HG03439 (cell line): ENCODE measurements around the gene DNASE1L2.
"Not testable (repeated sequence)": the region's sequence is repeated elsewhere in the genome, so short reads cannot be mapped to it uniquely, and the experiment has no call there.

ENCODE experiments used
- ATAC-seq: cut with Tn5 transposase; IDR thresholded peaks from one replicate; pipeline ENCODE4 v1.9.1; 2021; ENCODE audit warnings: mild to moderate bottlenecking, moderate library complexity; ENCODE audit not compliant: unreplicated experiment

Gene DNASE1L2

DNA sequence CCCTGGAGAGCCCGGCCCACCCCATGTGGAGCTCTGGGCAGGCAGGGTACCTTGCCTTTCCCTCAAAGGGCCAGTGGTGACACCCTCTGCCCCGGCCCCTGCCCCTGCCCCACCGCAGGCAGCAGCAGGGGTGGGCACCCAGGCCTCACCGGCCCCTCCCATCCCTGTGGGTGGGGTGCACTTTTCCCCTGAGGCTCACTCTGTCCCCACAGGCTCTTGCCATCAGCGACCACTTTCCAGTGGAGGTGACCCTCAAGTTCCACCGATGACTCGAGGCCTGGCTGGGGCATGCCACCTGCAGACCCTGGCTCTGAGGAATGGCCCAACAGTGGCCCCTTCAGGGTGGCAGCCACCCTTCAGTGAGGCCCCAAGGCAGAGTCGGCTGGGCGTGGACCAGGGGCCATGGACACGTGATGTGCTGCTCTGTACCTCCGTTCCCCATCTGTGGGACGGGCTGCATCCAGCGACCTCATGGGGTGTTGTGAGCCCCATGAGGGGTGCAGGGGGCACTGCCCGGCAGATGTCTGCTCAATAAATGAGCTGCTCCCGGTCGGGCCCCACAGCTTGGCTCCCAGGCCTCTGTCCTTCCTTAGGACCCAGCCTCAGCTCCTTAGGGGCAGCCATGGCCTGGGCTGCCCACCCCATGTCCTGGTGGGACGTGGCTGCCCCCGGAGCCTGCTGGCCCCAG, 2.0 kb downstream of the DNASE1L2 start:
- ATAC-seq, result no peak

DNA sequence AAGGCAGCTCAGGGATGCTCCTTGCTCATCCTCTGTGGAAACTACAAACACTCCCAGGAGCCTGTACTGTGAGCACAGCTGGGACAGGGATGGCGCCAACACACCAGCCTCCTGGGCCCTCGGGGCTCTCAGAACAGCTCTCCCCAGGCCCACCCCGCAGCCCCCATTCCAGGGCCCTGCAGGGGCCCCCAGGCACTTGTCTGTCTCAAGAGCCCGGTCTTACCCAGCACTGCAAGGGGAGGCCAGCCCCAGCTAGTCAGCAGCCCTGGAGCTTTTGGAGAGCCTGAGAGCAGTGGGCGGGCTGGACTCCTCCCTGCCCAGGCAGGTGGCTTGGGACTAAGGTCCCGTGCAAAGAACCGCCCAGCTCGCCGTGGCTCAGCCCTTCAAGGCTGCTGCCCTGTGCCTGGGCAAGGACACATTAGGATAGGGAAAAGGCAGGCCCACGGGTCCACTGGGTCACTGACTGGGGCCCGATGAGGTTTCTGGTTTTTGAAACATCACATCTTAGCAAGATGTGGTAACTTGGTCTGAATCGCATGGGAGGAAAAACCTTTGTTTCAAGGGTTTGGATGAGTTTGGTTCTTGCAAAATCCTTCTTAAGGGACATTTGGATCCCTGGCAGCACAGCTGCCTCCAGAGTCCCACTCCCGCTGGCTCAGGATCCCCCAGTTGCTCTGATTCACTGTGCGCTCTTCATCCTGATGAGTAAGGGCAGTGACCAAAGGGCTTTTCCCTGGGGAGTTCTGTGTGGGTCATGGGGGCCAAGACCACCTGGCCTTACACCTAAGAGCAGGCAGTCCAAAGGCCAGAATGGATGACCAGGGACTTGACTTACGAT, 2.8 kb downstream of the DNASE1L2 start:
- ATAC-seq, result no peak

DNA sequence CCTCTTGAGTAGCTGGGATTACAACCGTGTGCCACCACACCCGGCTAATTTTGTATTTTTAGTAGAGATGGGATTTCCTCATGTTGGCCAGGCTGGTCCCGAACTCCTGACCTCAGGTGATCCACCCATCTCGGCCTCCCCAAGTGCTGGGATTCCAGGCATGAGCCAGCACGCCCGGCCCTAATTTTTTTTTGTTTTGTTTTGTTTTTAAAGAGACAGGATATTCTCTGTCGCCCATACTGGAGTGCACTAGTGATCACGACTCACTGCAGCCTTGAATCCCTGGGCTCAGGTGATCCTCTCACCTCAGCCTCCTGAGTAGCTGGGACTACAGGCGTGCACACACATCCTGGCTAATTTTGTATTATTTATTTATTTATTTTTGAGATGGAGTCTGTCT, 4.1 kb downstream of the DNASE1L2 start:
- ATAC-seq, result not testable (repeated sequence)

DNA sequence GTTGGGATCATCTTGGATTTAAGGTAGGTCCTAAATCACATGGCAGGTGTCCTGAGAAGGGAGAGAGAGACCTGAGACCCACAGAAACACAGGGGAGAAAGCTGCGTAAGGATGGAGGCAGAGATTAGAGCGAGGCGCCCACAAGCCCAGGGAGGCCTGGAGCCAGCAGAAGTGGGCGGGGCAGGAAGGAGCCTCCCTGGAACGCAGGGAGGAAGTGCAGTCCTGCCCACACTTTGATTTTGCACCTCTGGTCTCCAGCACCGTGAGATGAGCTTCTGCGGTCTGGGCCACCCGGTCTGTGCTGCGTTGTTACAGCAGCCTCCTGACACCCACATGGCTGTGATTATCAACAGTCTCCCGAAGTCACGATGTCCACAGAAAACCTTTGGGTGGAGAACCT, 6.4 kb downstream of the DNASE1L2 start:
- no peak for ATAC-seq

DNA sequence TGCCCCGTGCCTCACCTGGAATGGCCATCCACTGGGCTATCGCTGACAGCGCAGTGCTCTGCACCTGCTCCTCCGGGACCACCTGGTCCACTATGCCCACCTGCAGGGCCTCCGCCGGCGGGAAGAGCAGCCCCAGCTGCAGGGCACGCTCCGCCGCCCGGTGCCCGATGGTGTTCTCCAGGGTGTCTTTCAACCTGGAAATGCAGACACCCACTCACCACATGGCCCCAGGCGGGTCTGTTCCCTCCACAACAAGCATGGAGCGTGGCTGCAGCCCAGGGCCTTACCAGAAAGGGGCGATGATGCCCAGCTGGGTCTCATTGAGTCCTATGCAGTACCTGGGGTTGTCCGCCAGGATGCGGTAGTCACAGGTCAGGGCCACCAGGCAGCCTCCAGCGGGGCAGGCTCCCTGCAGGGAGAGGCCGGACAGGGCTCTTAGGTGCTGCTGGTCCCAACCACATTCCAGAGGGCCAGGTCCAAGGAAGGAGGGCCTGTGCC, 6.8 kb downstream of the DNASE1L2 start:
- ATAC-seq, result no peak

DNA sequence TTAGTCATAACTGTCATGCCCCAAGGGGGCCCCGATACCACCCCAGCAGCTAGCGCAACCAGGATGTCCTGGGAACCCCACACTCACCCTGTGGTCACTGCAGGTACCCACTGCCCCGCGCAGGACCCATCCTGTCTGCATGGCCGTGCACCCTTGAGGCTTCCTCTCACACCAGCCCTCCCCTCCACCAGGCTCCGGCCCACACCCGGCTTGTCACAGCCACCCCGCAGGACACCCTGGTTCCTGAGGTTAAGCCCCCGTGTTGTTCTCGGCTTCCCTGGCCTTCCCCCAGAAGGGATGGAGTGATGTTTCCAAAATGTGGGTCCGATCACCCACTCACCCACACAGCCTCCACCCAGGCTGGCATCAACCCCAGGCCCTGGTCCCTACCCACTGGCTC, 7.5 kb downstream of the DNASE1L2 start:
- no peak for ATAC-seq

DNA sequence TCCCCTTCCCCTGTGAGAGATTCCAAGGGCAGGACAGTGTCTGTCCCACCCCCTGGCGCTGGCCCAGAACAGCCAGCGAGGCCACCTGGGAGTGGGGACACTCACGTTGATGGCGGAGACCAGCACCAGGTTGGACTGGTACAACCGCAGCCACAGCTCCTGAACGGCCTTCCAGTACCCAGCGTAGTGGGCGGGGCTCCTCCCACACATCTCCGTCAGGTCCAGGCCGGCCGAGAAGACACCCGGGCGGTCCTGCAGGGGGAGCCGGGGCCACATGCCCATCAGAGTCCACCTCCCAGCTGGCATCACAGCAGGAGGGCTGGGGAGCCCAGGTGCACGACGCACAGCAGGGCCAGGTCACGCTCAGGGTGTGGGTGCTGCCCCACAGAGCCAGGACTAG, 8.1 kb downstream of the DNASE1L2 start:
- no peak for ATAC-seq

DNA sequence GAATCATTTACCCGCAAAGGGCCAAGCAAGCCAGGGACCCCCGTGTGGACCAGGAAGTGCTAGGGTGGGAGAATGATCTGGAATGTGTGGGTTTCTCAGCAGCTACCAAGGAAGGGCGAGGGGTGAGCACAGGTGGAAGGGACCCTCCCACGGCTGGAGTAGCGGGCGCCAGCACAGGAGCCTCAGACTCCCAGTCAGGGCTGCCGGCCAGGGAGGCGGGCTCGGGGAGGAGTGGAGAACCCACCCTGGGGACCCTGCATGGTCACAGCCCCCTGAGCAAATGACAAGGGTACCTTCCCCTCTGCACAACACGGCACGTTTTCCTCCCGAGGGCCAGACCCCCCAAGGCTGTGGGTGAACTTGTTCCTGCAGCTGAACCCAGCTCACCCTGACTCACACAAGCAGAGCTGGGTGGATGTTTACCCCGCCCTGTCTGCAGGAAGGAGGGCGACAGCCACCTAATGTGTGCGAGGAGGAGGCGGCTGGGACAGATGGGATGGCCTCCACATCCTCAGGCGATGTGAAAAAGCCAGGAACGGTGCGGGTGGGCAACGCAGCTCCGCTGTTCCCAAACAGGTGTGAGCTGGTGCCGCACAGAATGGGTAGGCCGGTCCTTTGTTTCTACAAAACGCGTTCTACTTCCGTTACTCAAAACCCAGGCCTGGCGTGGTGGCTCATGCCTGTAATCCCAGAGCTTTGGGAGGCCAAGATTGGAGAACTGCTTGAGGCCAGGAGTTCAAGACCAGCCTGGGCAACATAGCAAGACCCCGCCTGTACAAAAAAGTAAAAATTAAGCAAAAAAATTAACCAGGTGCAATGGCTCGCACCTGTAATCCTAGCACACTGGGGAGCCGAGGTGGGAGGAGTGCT, 8.9 kb downstream of the DNASE1L2 start:
- ATAC-seq, result no peak

DNA sequence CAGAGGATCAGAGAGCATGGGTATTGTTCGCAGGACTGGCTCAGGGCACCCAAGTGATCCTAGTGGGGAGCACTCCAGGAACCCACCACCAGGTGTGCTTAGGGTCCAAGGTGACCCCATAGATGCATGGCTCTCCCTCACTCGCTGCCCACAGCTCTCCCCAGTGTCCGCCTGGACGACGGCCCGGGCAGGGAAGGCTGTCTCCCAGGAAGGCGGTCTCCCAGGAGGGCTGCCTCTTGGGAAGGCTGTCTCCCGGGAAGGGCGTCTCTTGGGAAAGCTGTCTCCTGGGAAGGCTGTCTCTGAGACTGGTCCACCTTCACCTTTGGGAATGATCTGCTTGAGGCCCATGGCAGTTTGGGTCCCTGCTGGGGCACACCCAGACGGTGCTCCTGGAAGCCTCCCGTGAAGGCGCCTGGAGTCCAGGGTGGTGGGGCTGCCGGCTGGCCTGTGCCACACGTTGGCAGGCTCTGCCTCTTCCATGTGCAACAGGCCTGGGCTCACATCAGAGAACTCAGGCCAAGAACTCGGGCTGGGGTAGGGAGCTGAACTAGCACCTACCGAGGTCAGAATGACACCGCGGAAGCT, 10.1 kb downstream of the DNASE1L2 start:
- no peak for ATAC-seq

DNA sequence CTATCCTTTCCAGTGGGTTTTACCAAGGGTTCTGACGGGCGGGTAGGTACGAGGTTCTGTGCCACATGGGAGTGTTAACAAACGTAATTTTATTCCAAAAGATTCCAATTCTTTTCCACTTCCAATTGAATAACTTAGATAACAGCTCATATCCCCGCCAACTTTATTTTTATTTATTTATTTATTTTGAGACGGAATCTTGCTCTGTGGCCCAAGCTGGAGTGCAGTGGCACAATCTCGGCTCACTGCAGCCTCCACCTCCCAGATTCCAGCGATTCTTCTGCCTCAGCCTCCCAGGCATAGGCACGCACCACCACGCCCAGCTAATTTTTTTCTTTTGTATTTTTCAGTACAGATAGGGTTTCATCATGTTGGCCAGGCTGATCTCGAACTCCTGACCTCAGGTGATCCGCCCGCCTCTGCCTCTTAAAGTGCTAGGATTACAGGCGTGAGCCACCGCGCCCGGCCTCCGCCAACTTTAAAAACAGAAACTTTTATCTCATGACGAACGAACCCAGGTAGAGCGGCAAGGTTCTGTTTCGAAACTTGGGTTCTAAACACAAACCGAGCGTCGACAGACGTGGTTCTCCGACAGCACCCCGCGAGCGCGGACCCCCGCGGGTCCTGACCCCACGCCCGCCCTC, 14.5 kb downstream of the DNASE1L2 start:
- ATAC-seq, result no peak

DNA sequence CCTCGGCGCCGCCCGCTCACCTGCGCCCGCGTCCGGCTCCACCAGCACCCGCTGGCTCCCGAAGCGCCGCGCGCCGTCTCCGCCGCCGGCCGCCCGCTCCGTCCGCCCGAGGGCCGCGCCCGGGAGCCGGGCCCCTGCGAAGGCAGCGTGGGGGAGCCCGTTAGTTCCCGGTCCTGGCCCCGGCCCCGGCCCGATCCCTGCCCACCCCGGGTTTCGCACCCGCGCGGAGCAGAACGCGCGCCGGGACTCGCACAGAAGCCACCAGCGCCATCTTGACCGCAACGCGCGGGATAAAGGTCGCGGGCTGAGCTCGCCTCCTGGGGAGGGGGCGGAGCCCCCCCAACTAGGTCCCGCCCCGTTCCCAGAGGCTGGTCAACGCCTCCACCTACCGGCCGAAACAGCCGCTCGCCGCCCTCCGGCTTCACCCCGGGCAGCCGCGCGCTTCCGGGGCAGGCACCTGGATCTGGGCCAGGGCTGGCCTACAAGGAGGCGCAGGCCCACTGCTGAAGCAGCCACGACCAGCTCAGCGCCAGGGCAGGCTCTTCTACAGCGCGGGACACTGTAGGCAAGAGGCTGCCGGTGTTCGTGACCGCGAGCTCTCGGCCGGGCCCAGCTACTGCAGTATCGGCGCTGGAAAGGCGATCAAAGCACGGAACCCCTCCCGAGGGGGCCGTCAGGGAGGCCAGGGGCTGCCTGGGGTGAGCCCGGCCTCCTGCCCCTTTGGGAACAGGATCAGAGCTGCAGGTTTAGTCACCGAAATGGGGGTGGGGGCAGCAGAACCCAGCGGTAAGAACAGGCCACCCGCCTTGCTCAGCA, 15.3 kb downstream of the DNASE1L2 start, which contains the start of gene ECI1:
Gene ECI1 (minus strand): TSS at position 292 of the 816 bp plus-strand sequence. CDS start 21 bp downstream, at position 271.
- ATAC-seq, result peak; percentile 81

DNA sequence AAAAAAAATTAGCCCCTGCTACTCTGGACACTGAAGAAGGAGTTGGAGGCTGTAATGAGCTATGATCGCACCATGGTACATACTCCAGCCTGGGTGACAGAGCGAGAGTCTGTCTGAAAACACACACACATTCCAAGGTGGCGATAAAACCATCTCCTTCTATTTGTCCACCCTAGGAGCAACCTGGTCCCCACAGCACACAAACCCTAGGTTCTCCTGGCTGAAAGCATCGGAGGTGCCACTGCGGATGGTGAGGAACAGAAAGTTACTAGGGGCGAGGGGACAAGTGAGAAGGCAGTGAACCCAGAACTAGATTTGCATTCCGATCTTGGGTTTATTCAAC, 16.5 kb downstream of the DNASE1L2 start:
- ATAC-seq, result no peak

DNA sequence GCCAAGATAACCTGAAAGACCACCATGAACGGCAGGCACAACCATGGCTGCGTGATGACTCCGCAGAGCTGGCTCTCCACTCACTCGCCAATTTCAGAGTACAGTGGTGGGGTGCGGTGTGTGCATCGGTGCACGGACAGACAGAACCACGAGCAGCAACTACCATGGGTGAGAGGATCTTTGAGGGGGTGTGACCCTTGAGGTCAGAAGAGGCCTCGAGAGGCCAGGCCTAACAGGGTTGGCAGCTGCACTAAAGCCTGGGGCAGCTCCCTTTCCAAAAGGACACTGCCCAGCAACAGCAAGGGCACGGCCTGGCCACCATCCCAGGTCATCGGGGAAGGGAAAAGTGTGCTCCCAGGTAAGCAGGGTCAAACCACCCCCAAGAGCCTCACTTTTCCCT, 17.0 kb downstream of the DNASE1L2 start:
- no peak for ATAC-seq

DNA sequence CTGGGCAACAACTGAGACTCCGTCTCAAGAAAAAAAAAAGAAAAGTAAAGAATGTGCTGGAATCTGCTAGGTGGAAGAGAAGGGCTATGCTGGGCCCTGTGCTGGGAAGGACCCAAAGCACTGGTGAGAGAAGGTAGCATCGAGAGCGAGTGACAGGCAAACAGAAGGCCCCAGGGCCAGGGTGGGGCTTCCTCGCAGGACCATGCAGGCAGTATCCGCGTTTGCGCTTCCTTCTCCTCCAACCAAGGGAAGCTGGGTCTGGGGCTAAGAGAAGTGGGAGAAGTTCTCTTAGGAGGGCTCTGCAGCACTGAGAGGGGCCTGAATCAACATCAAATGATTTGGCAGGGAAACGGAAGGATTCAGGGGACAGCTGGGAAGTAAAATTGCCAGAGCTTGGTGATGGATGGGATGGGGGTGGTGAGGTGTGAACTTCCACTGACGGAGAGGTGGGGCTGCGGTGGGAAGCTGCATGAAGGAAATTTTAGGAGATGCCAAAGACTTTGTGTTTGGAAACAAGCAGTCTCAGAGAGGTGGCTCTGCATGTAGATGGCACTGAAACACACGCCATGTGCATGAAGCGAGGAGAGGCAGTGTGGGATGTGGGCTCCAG, 20.4 kb downstream of the DNASE1L2 start:
- ATAC-seq, result no peak

DNA sequence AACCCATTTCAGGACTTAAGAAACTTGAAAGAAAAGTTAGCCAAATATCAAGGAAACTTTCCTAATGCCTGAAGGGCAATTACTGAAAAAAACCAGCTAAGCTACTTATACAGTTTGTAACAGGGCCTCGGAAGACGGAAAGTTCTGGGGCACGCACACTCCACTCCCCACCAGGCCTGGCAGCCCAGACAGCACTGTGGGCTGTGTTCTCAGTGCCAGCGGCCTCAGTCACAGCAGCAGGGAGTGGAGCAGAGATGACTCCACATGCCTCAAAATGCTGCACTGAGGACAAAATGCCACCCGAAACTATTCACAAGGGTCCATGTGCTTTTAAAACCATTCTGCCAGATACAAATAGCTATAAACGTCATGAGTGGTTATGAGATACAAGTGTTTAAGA, 21.5 kb downstream of the DNASE1L2 start:
- no peak for ATAC-seq

DNA sequence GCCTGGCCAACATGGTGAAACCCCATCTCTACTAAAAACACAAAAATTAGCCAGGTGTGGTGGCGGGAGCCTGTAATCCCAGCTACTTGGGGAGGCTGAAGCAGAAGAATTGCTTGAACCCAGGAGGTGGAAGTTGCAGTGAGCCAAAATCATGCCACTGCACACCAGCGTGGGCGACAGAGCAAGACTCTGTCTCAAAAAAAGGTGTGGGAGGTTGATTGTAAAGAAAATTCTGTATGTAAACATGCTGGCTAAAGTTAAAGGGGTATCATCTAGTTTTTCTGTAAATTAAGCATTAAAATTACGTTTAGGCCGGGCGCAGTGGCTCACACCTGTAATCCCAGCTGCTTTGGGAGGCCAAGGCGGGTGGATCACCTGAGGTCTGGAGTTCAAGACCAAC, 22.3 kb downstream of the DNASE1L2 start:
- not testable (repeated sequence) for ATAC-seq

DNA sequence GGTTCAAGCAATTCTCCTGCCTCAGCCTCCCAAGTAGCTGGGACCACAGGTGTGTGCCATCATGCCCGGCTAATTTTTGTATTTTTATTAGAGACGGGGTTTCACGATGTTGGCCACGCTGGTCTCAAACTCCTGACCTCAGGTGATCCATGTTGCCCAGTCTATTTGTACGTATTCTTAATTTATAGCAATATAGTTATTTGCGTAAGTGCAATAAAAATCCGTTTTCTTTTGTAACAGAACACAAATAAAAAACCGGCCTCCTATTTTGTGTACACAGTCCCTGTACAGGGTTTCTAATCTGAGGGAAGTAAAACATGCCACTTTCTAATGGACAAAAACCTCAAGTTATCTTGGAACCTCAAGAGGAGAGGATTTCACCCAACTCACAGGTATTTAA, 24.0 kb downstream of the DNASE1L2 start:
- ATAC-seq, result no peak

DNA sequence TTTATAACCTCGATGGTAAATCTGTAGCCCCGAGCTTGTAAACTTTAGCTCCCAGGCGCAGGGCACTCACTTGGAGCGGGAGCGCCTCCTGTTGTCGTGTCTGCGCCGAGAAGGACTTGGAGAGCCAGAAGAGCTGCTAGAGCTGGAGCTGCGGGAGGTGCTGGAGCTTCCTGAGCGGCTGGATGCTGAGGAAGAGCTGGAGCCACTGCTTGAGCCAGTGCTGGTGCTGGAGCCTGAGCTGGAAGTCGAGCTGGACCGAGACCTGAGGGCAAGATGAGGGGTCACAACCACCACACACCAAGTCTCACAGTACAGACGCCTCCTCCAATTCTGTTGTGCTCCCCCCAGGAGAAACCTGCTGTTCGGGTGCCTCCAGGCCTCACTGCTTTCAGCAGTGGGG, 26.8 kb downstream of the DNASE1L2 start:
- not testable (repeated sequence) for ATAC-seq

DNA sequence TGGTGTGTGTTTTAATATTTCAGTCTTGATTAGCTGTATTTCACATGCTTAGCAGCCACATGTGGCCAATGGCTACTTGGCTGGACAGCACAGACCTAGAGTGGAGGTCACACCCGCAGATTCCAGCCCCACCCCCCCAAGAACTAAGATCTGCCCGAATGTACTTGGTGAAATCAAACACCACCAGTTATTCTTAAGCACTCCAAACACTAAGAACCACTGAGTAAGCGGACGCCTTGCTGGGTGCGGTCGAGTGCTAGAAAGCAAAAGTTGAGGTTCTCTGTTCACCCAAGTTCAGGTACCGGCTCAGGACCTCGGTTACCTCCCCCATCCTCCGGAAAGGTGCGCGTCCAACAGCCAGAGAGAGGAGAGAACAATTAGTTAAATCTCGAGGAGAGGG, 30.6 kb downstream of the DNASE1L2 start:
- not testable (repeated sequence) for ATAC-seq
